Measurements from ENCODE around the gene MRPS7.
A peak's percentile ranks its signal among the peaks of the same experiment; 100 is the strongest.
"Not testable (repeated sequence)": the region's sequence is repeated elsewhere in the genome, so short reads cannot be mapped to it uniquely, and the experiment has no call there.

Gene MRPS7

GRCh38 chr17:75271955-75272847, 10.5 kb downstream of the MRPS7 start:
- DNase-seq, result no peak

DNA sequence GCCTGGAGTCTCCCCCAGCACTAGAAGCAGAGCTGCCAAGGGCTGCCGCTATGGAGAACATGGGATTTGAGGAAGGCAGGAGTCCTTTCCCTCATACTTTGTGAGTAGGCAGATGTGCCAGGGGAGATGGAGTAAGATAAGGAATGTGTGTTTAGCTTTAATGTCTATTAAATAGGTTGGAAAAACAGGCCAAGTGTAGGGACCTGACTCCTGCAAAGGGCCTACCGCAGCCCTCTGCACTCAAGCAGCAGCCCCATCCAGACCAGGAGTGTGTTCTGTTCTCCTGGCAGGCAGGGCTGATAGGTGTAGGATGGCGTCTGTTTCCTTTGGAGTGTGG, 11.1 kb downstream of the MRPS7 start:
- DNase-seq, result no peak

DNA sequence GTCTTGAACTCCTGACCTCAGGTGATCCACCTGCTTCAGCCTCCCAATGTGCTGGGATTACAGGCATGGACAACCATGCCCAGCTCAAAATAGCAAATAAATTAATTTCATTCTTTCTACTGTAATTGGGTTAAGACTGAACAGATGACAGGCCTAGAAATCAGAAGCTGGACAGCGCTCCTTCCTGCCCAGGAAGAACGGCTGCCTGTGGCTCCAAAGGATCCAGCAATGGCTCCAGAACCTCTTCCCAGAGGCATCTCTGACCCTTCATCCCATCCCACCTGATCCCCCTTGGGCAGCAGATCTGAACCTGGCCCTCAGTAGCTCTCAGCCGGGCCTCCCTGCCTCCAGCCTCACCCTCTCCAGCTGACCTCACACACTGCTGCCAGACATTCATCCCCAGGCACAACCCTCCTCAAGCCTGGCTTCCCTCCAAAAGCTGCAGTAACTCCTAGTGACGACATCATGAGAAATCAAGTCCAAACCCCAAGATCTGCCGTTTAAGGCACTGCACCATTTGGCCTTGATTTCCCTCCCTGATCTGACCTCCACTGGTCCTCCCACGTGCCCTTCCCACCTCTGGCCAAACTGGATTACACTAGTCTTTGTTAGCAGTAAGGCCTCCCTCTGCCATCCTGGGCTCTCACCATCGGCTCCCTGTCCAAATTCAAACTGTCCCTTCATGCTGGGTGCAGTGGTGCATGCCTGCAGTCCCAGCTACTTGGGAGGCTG, 12.5 kb downstream of the MRPS7 start:
- DNase-seq, result no peak

DNA sequence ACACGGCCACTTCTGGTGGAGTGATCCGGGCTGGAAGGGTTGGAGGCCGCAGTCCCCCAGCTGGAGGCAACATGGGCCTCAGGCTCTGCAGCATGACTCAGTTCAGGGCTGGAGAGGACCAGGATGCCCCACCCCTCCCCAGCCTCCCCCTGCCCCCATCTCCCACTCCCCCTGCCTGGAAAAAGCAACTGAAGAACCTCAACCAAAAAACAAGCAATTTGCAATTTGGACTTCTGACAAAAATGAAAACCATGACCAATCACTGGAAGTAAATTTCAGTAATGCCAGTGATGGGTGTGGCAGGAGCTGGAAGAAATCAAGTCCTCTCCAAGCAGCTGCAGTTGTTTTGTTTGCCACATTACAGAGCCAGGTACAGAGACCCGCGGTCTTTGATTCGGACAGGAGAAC, 16.0 kb downstream of the MRPS7 start:
- no peak for DNase-seq

- not testable (repeated sequence) for DNase-seq
Measured at GRCh38 chr17:75280189-75280588, 18.5 kb downstream of the MRPS7 start.

DNA sequence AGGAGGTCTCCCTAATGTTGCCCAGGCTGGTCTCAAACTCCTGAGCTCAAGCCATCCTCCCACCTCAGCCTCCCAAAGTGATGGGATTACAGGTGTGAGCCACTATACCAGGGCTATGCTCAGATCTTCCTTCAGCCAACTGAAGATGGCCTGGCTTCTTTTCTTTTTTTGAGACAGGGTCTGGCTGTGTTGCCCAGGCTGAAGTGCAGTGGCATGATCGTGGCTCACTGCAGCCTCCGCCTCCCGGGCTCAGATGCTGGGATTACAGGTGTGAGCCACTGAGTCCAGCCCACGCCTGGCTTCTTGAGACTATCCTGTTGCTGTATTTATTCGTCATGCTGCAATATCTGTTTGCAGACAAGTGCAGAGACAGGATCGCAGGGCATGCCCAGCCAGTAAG, 23.4 kb downstream of the MRPS7 start:
- no peak for DNase-seq

- DNase-seq, result no peak
Measured at GRCh38 chr17:75287221-75287620, 25.5 kb downstream of the MRPS7 start.

GRCh38 chr17:75288359-75288758, 26.7 kb downstream of the MRPS7 start:
- no peak for DNase-seq

- peak; percentile 69 for DNase-seq
Measured at GRCh38 chr17:75288770-75289114, 27.1 kb downstream of the MRPS7 start.

- DNase-seq, result peak; percentile 100
Measured at GRCh38 chr17:75289115-75289831, 27.6 kb downstream of the MRPS7 start, which contains the start of gene SLC25A19. SLC25A19 (minus strand) TSS chr17:75289433; CDS start chr17:75286764, 2,669 bp downstream.

DNA sequence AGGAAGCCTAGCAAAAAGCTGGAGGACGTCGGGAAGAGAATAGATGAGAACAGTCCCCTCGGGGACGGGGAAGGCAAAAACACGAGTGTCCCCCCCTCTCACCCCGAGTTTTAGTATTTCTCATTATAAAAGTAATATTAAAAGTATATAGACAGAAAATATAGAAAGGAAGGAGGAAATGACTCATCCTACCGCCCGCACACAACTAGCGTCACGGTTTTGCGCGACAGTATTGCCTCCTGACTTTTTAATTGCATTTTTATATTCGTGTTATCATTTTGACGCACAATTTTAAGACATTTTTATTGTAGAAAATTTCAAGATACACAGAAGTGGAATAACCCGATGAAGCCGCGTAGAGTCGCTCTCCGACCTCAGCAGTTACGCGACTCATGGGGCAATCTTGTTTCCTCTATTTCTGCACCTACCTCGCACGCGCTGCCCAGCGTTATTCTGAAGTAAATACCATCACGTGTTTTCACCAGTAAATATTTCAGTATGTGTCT, 28.2 kb downstream of the MRPS7 start:
- peak; percentile 31 for DNase-seq

- not testable (repeated sequence) for DNase-seq
Measured at GRCh38 chr17:75292810-75293448, 31.2 kb downstream of the MRPS7 start.

DNA sequence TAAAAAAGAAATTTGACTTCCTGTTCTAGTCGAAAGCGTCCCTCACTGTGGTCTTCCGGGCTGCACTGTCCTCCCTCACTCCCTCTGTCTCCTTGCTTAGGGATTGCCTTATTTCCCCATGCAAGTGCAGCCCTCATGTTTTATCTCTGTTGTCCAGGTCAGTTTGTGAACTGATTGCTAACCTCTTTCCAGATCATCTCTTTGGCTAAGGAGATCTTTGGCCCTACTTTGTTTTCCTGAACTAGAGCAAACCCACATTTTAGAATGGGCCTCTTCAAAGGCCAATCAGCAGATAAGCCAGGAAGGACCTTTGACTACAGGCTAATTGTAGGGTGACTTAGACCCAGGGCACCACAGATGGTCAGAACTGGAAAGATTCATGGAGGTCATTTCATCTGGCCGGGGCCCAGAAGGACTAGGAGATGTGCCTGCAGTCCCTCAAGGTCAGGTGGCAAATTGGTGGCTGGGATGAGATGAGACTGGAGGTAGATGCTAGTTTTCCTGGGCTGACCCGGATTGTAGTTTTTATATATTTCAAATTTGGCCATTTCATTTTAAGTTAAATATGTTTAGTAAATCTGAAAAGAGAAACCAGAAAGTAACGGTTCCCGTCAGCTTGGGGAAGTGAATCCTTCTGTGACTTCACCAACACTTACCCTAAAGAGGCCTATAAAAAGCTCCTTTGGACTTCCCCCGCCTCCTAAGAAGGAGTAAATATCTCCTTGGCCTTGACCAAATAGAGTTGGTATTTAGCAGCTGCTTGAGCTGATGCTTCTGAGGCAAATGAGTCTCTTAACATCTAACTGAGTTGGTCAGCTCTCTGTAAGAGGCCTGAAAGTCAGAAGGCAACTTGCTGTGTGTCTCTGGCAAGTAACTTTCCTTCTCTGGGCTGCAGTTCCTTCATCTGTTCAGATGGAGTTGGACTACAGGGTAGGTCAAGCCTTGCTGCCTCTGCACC, 33.8 kb downstream of the MRPS7 start:
- no peak for DNase-seq

GRCh38 chr17:75300280-75300679, 38.6 kb downstream of the MRPS7 start:
- no peak for DNase-seq

- DNase-seq, result no peak
Measured at GRCh38 chr17:75301049-75301448, 39.4 kb downstream of the MRPS7 start.

DNA sequence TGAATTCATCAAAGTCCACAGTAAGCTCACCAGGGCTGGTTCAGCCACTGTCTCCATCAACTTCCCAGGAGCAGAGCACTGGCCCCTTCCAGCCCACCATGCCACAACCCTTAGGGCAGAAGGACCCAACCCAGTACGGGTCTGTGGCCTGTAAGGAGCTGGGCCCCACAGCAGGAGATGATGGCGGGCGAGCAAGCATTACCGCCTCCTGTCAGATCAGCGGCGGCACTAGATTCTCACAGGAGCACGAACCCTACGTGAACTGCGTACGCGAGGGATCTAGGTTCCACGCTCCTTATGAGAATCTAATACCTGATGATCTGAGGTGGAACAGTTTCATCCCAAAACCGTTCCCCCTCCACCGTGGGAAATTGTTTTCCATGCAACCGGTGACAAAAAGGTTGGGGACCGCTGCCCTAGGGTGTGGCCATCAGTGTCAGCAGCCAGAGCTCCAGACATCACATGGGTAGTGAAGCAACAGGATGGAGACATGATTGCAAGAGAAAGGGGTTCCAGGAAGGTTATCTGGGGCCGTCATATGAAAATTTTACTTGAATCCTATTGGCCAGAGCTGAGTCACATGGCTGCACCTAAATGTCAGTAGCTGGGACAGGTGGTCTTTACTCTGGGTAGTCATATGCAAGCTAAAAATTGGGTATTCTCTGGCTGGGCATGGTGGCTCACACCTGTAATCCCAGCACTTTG, 40.0 kb downstream of the MRPS7 start:
- DNase-seq, result no peak

- DNase-seq, result no peak
Measured at GRCh38 chr17:75307957-75308731, 46.5 kb downstream of the MRPS7 start.

DNA sequence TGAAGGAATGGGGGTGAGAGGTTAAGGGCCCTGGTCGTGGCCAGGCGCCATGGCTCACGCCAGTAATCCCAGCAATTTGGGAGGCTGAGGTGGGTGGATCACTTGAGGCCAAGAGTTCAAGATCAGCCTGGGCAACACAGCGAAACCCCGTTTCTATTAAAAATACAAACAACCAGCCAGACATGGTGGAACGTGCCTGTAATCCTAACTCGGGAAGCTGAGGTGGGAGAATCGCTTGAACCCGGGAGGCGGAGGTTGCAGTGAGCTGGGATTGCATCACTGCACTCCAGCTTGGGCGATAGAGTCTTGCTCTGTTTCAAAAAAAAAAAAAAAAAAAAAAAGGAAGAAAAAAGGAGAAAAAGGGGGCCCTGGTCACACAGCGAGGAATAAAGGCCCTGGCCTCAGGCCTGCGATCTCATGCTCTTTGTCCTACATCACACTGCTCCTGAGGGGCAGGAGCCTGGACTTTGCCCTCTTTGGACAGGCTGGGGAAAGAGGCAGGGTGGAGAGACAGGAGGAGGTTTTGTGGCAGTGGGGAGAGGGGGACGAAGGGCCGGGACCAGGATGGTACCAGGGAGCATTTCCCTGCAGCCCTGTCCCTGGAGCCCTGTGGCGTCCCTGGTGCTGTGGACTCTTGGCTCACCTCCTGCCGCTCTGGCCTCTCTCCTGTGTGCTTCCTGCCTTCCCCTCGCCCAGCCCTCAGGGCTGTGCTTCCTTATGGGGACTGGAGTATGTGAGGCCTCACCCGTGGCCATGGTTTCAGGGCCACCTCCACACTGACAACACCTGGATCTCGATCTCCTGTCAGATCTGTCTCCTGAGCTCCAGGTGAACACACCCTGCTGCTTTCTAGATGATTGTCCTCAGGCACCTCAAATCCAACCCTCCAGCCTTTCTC, 47.3 kb downstream of the MRPS7 start:
- no peak for DNase-seq

GRCh38 chr17:75313941-75314551, 52.4 kb downstream of the MRPS7 start:
- DNase-seq, result no peak

Data from NCI-H774 (cell line).